Neural cell (in vitro differentiated cells): ENCODE measurements around the gene ADGRF3. TPM values are rescaled to one million over a fixed set of nuclear protein-coding genes. Genes with fewer than 3 reads are reported as not detected.

Experiments used
- H2AFZ ChIP-seq: fragments of 200-600, 300-800 bp; sonication (generic), shearing (Covaris generic); 2 replicates; pipeline ENCODE4 v1.6.0; 2014; ENCODE audit warnings: low read depth, mild to moderate bottlenecking, antibody characterized with exemption, low read length, moderate library complexity
- H3F3A ChIP-seq: fragments of 200-600 bp; shearing (Covaris generic); 2 replicates; pipeline ENCODE4 v1.6.1; 2016; ENCODE audit warnings: mild to moderate bottlenecking, moderate library complexity, mixed read lengths, antibody characterized with exemption, low read length; ENCODE audit not compliant: insufficient read depth, poor library complexity, severe bottlenecking
- H3K27ac ChIP-seq: fragments of 200-600, 300-800 bp; sonication (generic), shearing (Covaris generic); 2 replicates; pipeline ENCODE4 v1.5.1; 2014; ENCODE audit warnings: mild to moderate bottlenecking, low read length, moderate library complexity
- H3K27me3 ChIP-seq: fragments of 300-800, 200-600 bp; sonication (generic), shearing (Covaris generic); 2 replicates; pipeline ENCODE4 v1.6.0; 2014; ENCODE audit warnings: mild to moderate bottlenecking, low read depth, low read length, moderate library complexity; ENCODE audit not compliant: insufficient read depth
- H3K36me3 ChIP-seq: fragments of 300-800, 200-600 bp; sonication (generic), shearing (Covaris generic); 2 replicates; pipeline ENCODE4 v1.5.1; 2014; ENCODE audit warnings: mild to moderate bottlenecking, antibody characterized with exemption, low read length, moderate library complexity; ENCODE audit not compliant: insufficient read depth
- H3K4me2 ChIP-seq: fragments of 300-800, 200-600 bp; sonication (generic), shearing (Covaris generic); 2 replicates; pipeline ENCODE4 v1.6.0; 2014; ENCODE audit warnings: mild to moderate bottlenecking, low read length
- H3K4me3 ChIP-seq: fragments of 300-800, 200-600 bp; sonication (generic), shearing (Covaris generic); 2 replicates; pipeline ENCODE4 v1.5.1; 2014; ENCODE audit warnings: mild to moderate bottlenecking, low read length, moderate library complexity
- H3K79me2 ChIP-seq: fragments of 200-600 bp; shearing (Covaris generic); replicated peaks from 2 replicates; pipeline ENCODE4 v1.6.0; 2014; ENCODE audit warnings: mild to moderate bottlenecking, low read length, moderate library complexity; ENCODE audit not compliant: insufficient read depth
- H3K9ac ChIP-seq: fragments of 300-800, 200-600 bp; sonication (generic), shearing (Covaris generic); 2 replicates; pipeline ENCODE4 v1.6.1; 2016; ENCODE audit warnings: mild to moderate bottlenecking, low read length, mixed read lengths
- H3K9me2 ChIP-seq: fragments of 200-600 bp; shearing (Covaris generic); 2 replicates; pipeline ENCODE4 v1.6.1; 2016; ENCODE audit warnings: mild to moderate bottlenecking, low read length, mixed read lengths; ENCODE audit not compliant: insufficient read depth
- H3K9me3 ChIP-seq: fragments of 200-600, 300-800 bp; sonication (generic), shearing (Covaris generic); 2 replicates; pipeline ENCODE4 v1.6.1; 2016; ENCODE audit warnings: mild to moderate bottlenecking, mixed run types, low read length, moderate library complexity, mixed read lengths
- H4K20me1 ChIP-seq: fragments of 200-600 bp; shearing (Covaris generic); 2 replicates; pipeline ENCODE4 v1.6.1; 2016; ENCODE audit warnings: mild to moderate bottlenecking, mixed run types; ENCODE audit not compliant: insufficient read depth
- CTCF ChIP-seq: fragments of 450-650 bp; IDR thresholded peaks from 2 replicates; pipeline ENCODE4 v1.5.1; 2014; ENCODE audit warnings: antibody characterized with exemption, mild to moderate bottlenecking, moderate library complexity; ENCODE audit not compliant: poor library complexity, severe bottlenecking
- EP300 ChIP-seq: fragments of 450-650 bp; conservative IDR thresholded peaks from 2 replicates; pipeline ENCODE4 v1.6.1; 2014; ENCODE audit warnings: antibody characterized with exemption, mild to moderate bottlenecking, moderate library complexity; ENCODE audit not compliant: poor library complexity, severe bottlenecking
- EZH2 ChIP-seq: fragments of 200-600, 300-800 bp; shearing (Covaris generic), sonication (generic); IDR thresholded peaks from 2 replicates; pipeline ENCODE4 v1.6.1; 2014; ENCODE audit warnings: antibody characterized with exemption, low read length, borderline replicate concordance, mild to moderate bottlenecking; ENCODE audit not compliant: insufficient read depth, poor library complexity, severe bottlenecking
- MXI1 ChIP-seq: fragments of 450-650 bp; conservative IDR thresholded peaks from 2 replicates; pipeline ENCODE4 v1.6.1; 2014; ENCODE audit warnings: antibody characterized with exemption, mild to moderate bottlenecking; ENCODE audit not compliant: poor library complexity, severe bottlenecking
- POLR2AphosphoS5 ChIP-seq: IDR thresholded peaks from 2 replicates; pipeline ENCODE4 v1.6.1; 2012
- RAD21 ChIP-seq: fragments of 450-650 bp; conservative IDR thresholded peaks from 2 replicates; pipeline ENCODE4 v1.6.1; 2014; ENCODE audit warnings: antibody characterized with exemption, mild to moderate bottlenecking, moderate library complexity
- REST ChIP-seq: IDR thresholded peaks from 2 replicates; pipeline ENCODE4 v1.6.1; 2012; ENCODE audit warnings: borderline replicate concordance
- SMC3 ChIP-seq: fragments of 450-650 bp; conservative IDR thresholded peaks from 2 replicates; pipeline ENCODE4 v1.6.1; 2014; ENCODE audit warnings: antibody characterized with exemption, mild to moderate bottlenecking, moderate library complexity; ENCODE audit not compliant: poor library complexity
- TAF1 ChIP-seq: IDR thresholded peaks from 2 replicates; pipeline ENCODE4 v1.6.1; 2012; ENCODE audit warnings: low read depth
- polyA plus RNA-seq: library from polyadenylated mRNA; depleted of rRNA; stranded (reverse); fragments of >200 nt; gene quantifications from 2 replicates; pipeline ENCODE4 v1.2.3, GENCODE V29; 2014

Gene ADGRF3
- polyA plus RNA-seq, 1 donor from 2014 or later: 0.42 TPM

GRCh38 chr2:26394694-26395093, 48.1 kb upstream of the ADGRF3 start:
- no peaks in the 10 kb centered on the region for H3K9me2 ChIP-seq
- no peaks in the 10 kb centered on the region for H3K79me2 ChIP-seq
- no peak overlapping the region for H3K4me3 ChIP-seq
- no peak for TF ChIP-seq MXI1
- TF ChIP-seq REST: no peak
- H3K36me3 ChIP-seq: peaks cover 4% of the 10 kb centered on the region
- H3K9me3 ChIP-seq: no peaks in the 10 kb centered on the region
- H3K27ac ChIP-seq: no peak overlapping the region
- H3F3A ChIP-seq: no peaks in the 10 kb centered on the region
- H3K27me3 ChIP-seq: no peaks in the 10 kb centered on the region
- no peaks in the 10 kb centered on the region for H4K20me1 ChIP-seq
- no peak overlapping the region for H3K9ac ChIP-seq
- H2AFZ ChIP-seq: no peak overlapping the region
- H3K4me2 ChIP-seq: no peak overlapping the region

GRCh38 chr2:26387189-26387588, 40.6 kb upstream of the ADGRF3 start:
- H3K9me2 ChIP-seq: no peaks in the 10 kb centered on the region
- H2AFZ ChIP-seq: no peak overlapping the region
- H3K4me3 ChIP-seq: no peak overlapping the region
- H3K9me3 ChIP-seq: no peaks in the 10 kb centered on the region
- no peaks in the 10 kb centered on the region for H4K20me1 ChIP-seq
- H3K79me2 ChIP-seq: no peaks in the 10 kb centered on the region
- H3K36me3 ChIP-seq: peaks cover 4% of the 10 kb centered on the region
- H3F3A ChIP-seq: no peaks in the 10 kb centered on the region
- H3K4me2 ChIP-seq: no peak overlapping the region
- no peaks in the 10 kb centered on the region for H3K27me3 ChIP-seq
- no peak overlapping the region for H3K27ac ChIP-seq
- H3K9ac ChIP-seq: no peak overlapping the region
- TF ChIP-seq REST: no peak
- no peak for TF ChIP-seq MXI1
- TF ChIP-seq SMC3: no peak
- no peak for TF ChIP-seq CTCF
- TF ChIP-seq RAD21: no peak
- no peak for TF ChIP-seq TAF1
- no peak for TF ChIP-seq EZH2
- TF ChIP-seq POLR2AphosphoS5: no peak
- TF ChIP-seq EP300: no peak
